Gastrocnemius medialis (tissue), 4 donors: Measurements from ENCODE around the gene TMSB10.

Experiments used
- POLR2A ChIP-seq, 2 donors: fragments of 450-650 bp; IDR thresholded peaks; one replicate each; pipeline ENCODE4 v1.6.1; 2017; ENCODE audit warnings: antibody characterized with exemption in 2 of 2, mild to moderate bottlenecking in 2 of 2, moderate library complexity in 2 of 2
- TF ChIP-seq, protein P1 (sequence below), 5 experiments: fragments of 450-650 bp in 3 of 5; fragments of 200-600 bp in 2 of 5; sonication (generic) in 2 of 5; IDR thresholded peaks in 4 of 5; conservative IDR thresholded peaks in 1 of 5; 1 replicate in 4 of 5; 2 replicates in 1 of 5; pipeline ENCODE4 v1.5.1; 2016 to 2019; ENCODE audit warnings: antibody characterized with exemption in 5 of 5, mild to moderate bottlenecking in 3 of 5, moderate library complexity in 3 of 5

DNA sequence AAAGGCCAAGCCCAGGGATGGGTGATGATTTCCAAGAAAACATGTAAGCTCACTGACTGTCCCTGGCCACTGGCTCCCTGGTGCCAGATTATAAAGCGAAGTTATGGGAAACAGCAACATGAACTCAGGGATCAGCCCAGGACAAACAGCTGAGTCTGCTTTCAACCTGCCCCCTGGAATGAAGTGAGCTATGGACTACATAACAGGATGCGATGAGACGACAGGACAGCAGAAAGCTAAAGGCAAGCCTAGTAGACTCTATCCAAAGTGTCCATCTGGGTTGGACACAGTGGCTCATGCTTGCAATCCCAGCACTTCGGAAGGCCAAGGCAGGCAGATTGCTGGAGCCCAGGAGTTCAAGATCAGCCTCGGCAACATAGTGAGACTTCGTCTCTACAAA lies 48.9 kb downstream of the TMSB10 start:
- TF ChIP-seq, protein P1, sequence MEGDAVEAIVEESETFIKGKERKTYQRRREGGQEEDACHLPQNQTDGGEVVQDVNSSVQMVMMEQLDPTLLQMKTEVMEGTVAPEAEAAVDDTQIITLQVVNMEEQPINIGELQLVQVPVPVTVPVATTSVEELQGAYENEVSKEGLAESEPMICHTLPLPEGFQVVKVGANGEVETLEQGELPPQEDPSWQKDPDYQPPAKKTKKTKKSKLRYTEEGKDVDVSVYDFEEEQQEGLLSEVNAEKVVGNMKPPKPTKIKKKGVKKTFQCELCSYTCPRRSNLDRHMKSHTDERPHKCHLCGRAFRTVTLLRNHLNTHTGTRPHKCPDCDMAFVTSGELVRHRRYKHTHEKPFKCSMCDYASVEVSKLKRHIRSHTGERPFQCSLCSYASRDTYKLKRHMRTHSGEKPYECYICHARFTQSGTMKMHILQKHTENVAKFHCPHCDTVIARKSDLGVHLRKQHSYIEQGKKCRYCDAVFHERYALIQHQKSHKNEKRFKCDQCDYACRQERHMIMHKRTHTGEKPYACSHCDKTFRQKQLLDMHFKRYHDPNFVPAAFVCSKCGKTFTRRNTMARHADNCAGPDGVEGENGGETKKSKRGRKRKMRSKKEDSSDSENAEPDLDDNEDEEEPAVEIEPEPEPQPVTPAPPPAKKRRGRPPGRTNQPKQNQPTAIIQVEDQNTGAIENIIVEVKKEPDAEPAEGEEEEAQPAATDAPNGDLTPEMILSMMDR (IDR thresholded peaks at IDR 0.05 in 4 of 5, conservative IDR thresholded peaks at IDR 0.05 in 1 of 5): no peak
- no peak for TF ChIP-seq POLR2A (IDR thresholded peaks at IDR 0.05)
